Measurements from ENCODE around the gene NMNAT2.

GRCh38 chr1:183339556-183340167 is 78.5 kb downstream of the NMNAT2 start:
- no peak for TF ChIP-seq CTCF (IDR thresholded peaks at IDR 0.05; ENCODE audit: extremely low read depth in 1 of 2, insufficient read depth in 1 of 2, low read depth in 1 of 2, low read length in 2 of 2)
- TF ChIP-seq, protein P1, sequence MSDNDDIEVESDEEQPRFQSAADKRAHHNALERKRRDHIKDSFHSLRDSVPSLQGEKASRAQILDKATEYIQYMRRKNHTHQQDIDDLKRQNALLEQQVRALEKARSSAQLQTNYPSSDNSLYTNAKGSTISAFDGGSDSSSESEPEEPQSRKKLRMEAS (IDR thresholded peaks at IDR 0.05; ENCODE audit: insufficient read depth, insufficient read length): no peak
- no peak for TF ChIP-seq POLR2AphosphoS5 (IDR thresholded peaks at IDR 0.05; ENCODE audit: insufficient read depth, low read depth, low read length)
- TF ChIP-seq EZH2 (IDR thresholded peaks at IDR 0.05; ENCODE audit: borderline replicate concordance, low read depth, low read length, severe bottlenecking): no peak
- TF ChIP-seq FOS (IDR thresholded peaks at IDR 0.05; ENCODE audit: borderline replicate concordance, insufficient read depth, low read length): no peak
- no peak for TF ChIP-seq POLR2A (IDR thresholded peaks at IDR 0.05; ENCODE audit: low read depth, low read length)
- TF ChIP-seq JUN (IDR thresholded peaks at IDR 0.05; ENCODE audit: borderline replicate concordance, insufficient read depth, insufficient read length, low read depth): no peak
